IgD-negative memory B cell (primary cell): ENCODE data around the gene CFAP77. TPM values are rescaled to one million over a fixed set of nuclear protein-coding genes. Genes with fewer than 3 reads are reported as not detected.
A peak's percentile ranks its signal among the peaks of the same experiment; 100 is the strongest.
"Not testable (repeated sequence)": the region's sequence is repeated elsewhere in the genome, so short reads cannot be mapped to it uniquely, and the experiment has no call there.

Experiments used
- H3K27ac Mint-ChIP-seq, 3 donors: one replicate each; pipeline ENCODE4 v1.8.0; 2020 to 2022; ENCODE audit warnings: mild to moderate bottlenecking in 3 of 3, mixed read lengths in 3 of 3, moderate library complexity in 1 of 3
- H3K27me3 Mint-ChIP-seq: one replicate; pipeline ENCODE4 v1.8.0; 2021; ENCODE audit warnings: mixed read lengths
- H3K36me3 Mint-ChIP-seq: one replicate; pipeline ENCODE4 v1.8.0; 2020; ENCODE audit warnings: mild to moderate bottlenecking, mixed read lengths
- H3K4me1 Mint-ChIP-seq, 3 donors: one replicate each; pipeline ENCODE4 v1.8.0; 2020 to 2022; ENCODE audit warnings: mixed read lengths in 3 of 3, mild to moderate bottlenecking in 1 of 3
- H3K4me3 Mint-ChIP-seq, 4 donors: one replicate each; pipeline ENCODE4 v1.8.0; 2020 to 2022; ENCODE audit warnings: mild to moderate bottlenecking in 4 of 4, mixed read lengths in 4 of 4, moderate library complexity in 3 of 4
- H3K9me3 Mint-ChIP-seq, 3 donors: one replicate each; pipeline ENCODE4 v1.8.0; 2020 to 2021; ENCODE audit warnings: mixed read lengths in 3 of 3, mild to moderate bottlenecking in 1 of 3
- polyA plus RNA-seq: library from polyadenylated mRNA; unstranded; fragments of 300-500 nt; fragmentation: Illumina TruSeq; gene quantifications from one replicate; pipeline ENCODE4 v1.2.3, GENCODE V29; 2021

CFAP77 gene
- polyA plus RNA-seq, 1 donor from 2014 or later: not detected

GRCh38 chr9:132560616-132561202, 150.7 kb downstream of the CFAP77 start:
- Mint-ChIP-seq H3K36me3 (no peaks in the 10 kb centered on the region), H3K9me3 (peaks cover 4 to 6% (median 4%) of the 10 kb centered on the region in 3 donors), H3K4me3 (no peak overlapping the region), H3K27ac (peak overlapping the region in 1 of 3 donors; percentile 47), H3K4me1 (no peaks in the 10 kb centered on the region), H3K27me3 (peaks cover 10% of the 10 kb centered on the region)

- Mint-ChIP-seq H3K9me3 (peaks cover 3 to 6% (median 4%) of the 10 kb centered on the region in 3 donors), H3K4me3 (no peak overlapping the region), H3K36me3 (peaks cover 2% of the 10 kb centered on the region), H3K4me1 (no peaks in the 10 kb centered on the region), H3K27me3 (peaks cover 6% of the 10 kb centered on the region), H3K27ac (no peak overlapping the region)
Observed at GRCh38 chr9:132562306-132562573, 152.2 kb downstream of the CFAP77 start.

GRCh38 chr9:132564526-132564925, 154.5 kb downstream of the CFAP77 start:
- no peak overlapping the region for H3K4me3 Mint-ChIP-seq
- H3K9me3 Mint-ChIP-seq: peaks cover 2 to 3% (median 3%) of the 10 kb centered on the region in 3 donors
- H3K27me3 Mint-ChIP-seq: peaks cover 9% of the 10 kb centered on the region
- no peak overlapping the region for H3K27ac Mint-ChIP-seq
- peaks cover 2% of the 10 kb centered on the region for H3K36me3 Mint-ChIP-seq
- H3K4me1 Mint-ChIP-seq: no peaks in the 10 kb centered on the region

- H3K4me1 Mint-ChIP-seq, H3K27ac Mint-ChIP-seq, H3K36me3 Mint-ChIP-seq, H3K27me3 Mint-ChIP-seq, H3K4me3 Mint-ChIP-seq, H3K9me3 Mint-ChIP-seq: not testable (repeated sequence)
Observed at GRCh38 chr9:132568787-132569186, 158.8 kb downstream of the CFAP77 start.

- Mint-ChIP-seq H3K27ac (peak overlapping the region in 1 of 3 donors; percentile 28), H3K4me3 (no peak overlapping the region), H3K9me3 (peaks cover 0 to 2% (median 0%) of the 10 kb centered on the region in 3 donors), H3K36me3 (peaks cover 7% of the 10 kb centered on the region), H3K4me1 (peaks cover 0 to 2% (median 0%) of the 10 kb centered on the region in 3 donors), H3K27me3 (peaks cover 22% of the 10 kb centered on the region)
Observed at GRCh38 chr9:132571806-132572600, 162.0 kb downstream of the CFAP77 start.

GRCh38 chr9:132572921-132573320, 162.9 kb downstream of the CFAP77 start:
- Mint-ChIP-seq H3K27me3 (peaks cover 26% of the 10 kb centered on the region), H3K4me3 (no peak overlapping the region)

GRCh38 chr9:132575005-132575609, 165.1 kb downstream of the CFAP77 start:
- no peak overlapping the region for H3K4me3 Mint-ChIP-seq
- peak overlapping the region in 1 of 3 donors; percentile 66 for H3K27ac Mint-ChIP-seq
- peaks cover 36% of the 10 kb centered on the region for H3K27me3 Mint-ChIP-seq
- H3K36me3 Mint-ChIP-seq: peaks cover 8% of the 10 kb centered on the region
- peaks cover 0 to 3% (median 2%) of the 10 kb centered on the region in 3 donors for H3K4me1 Mint-ChIP-seq
- no peaks in the 10 kb centered on the region for H3K9me3 Mint-ChIP-seq

More at GRCh38 chr9:132572921-132573320, 162.9 kb downstream of the CFAP77 start:
- Mint-ChIP-seq H3K9me3 (no peaks in the 10 kb centered on the region), H3K36me3 (peaks cover 7% of the 10 kb centered on the region), H3K27ac (peak overlapping the region in 1 of 3 donors; percentile 50), H3K4me1 (peaks cover 0 to 2% (median 0%) of the 10 kb centered on the region in 3 donors)

- Mint-ChIP-seq H3K27me3 (peaks cover 36% of the 10 kb centered on the region), H3K4me3 (no peak overlapping the region), H3K9me3 (no peaks in the 10 kb centered on the region), H3K4me1 (peaks cover 0 to 3% (median 2%) of the 10 kb centered on the region in 3 donors), H3K36me3 (peaks cover 8% of the 10 kb centered on the region), H3K27ac (peak overlapping the region in 1 of 3 donors; percentile 26)
Observed at GRCh38 chr9:132575811-132576210, 165.8 kb downstream of the CFAP77 start.

GRCh38 chr9:132577119-132577518, 167.1 kb downstream of the CFAP77 start:
- Mint-ChIP-seq H3K4me1 (peaks cover 2 to 8% (median 7%) of the 10 kb centered on the region in 3 donors), H3K27me3 (peaks cover 43% of the 10 kb centered on the region), H3K9me3 (no peaks in the 10 kb centered on the region), H3K4me3 (no peak overlapping the region), H3K36me3 (peaks cover 6% of the 10 kb centered on the region), H3K27ac (no peak overlapping the region)

- Mint-ChIP-seq H3K27me3 (peaks cover 49% of the 10 kb centered on the region), H3K4me1 (peaks cover 2 to 8% (median 7%) of the 10 kb centered on the region in 3 donors), H3K27ac (peak overlapping the region in 2 of 3 donors; percentile 26 to 85)
Observed at GRCh38 chr9:132578367-132578932, 168.4 kb downstream of the CFAP77 start.

GRCh38 chr9:132579427-132579798, 169.4 kb downstream of the CFAP77 start:
- Mint-ChIP-seq H3K4me3 (peak overlapping the region in 1 of 4 donors; percentile 18), H3K4me1 (peaks cover 2 to 8% (median 7%) of the 10 kb centered on the region in 3 donors), H3K9me3 (no peaks in the 10 kb centered on the region), H3K27me3 (peaks cover 47% of the 10 kb centered on the region), H3K27ac (peak overlapping the region in 2 of 3 donors; percentile 23 to 51), H3K36me3 (peaks cover 3% of the 10 kb centered on the region)

More at GRCh38 chr9:132578367-132578932, 168.4 kb downstream of the CFAP77 start:
- H3K4me3 Mint-ChIP-seq: peak overlapping the region in 3 of 4 donors; percentile 13 to 70 (median 46)
- H3K9me3 Mint-ChIP-seq: no peaks in the 10 kb centered on the region
- peaks cover 3% of the 10 kb centered on the region for H3K36me3 Mint-ChIP-seq

GRCh38 chr9:132582276-132582785, 172.3 kb downstream of the CFAP77 start, which contains the start of gene BARHL1:
BARHL1 (plus strand) TSS chr9:132582606; CDS start chr9:132582798, 192 bp downstream.
- peaks cover 55% of the 10 kb centered on the region for H3K27me3 Mint-ChIP-seq
- peaks cover 6 to 14% (median 13%) of the 10 kb centered on the region in 3 donors for H3K4me1 Mint-ChIP-seq
- H3K36me3 Mint-ChIP-seq: peaks cover 1% of the 10 kb centered on the region
- peaks cover 0 to 9% (median 0%) of the 10 kb centered on the region in 3 donors for H3K9me3 Mint-ChIP-seq
- H3K27ac Mint-ChIP-seq: peak within 1 kb of the TSS; percentile 89 to 97 (median 95)
- H3K4me3 Mint-ChIP-seq: peak within 1 kb of the TSS; percentile 38 to 80 (median 74)

GRCh38 chr9:132582786-132583583, 173.0 kb downstream of the CFAP77 start:
- peaks cover 7 to 16% (median 13%) of the 10 kb centered on the region in 3 donors for H3K4me1 Mint-ChIP-seq
- H3K9me3 Mint-ChIP-seq: peaks cover 0 to 9% (median 0%) of the 10 kb centered on the region in 3 donors
- peaks cover 51% of the 10 kb centered on the region for H3K27me3 Mint-ChIP-seq
- H3K4me3 Mint-ChIP-seq: peak overlapping the region in 3 of 4 donors; percentile 23 to 74 (median 65)
- peaks cover 1% of the 10 kb centered on the region for H3K36me3 Mint-ChIP-seq
- peak overlapping the region; percentile 71 to 97 (median 80) for H3K27ac Mint-ChIP-seq
